SK-N-SH treated with all-trans-retinoic acid at 6 μM for 48 hours (cell line): Measurements from ENCODE around the gene CDKN2C.

Source experiments
- ATAC-seq: fragments of 200-7000 bp; cut with Tn5 transposase; 3 replicates; pipeline ENCODE4 v1.9.1; 2020; ENCODE audit warnings: mild to moderate bottlenecking, moderate library complexity
- BACH2 ChIP-seq: fragments of 250-450 bp; sonication (Bioruptor Pico); IDR thresholded peaks from 2 replicates; pipeline ENCODE4 v1.9.0; 2021; ENCODE audit warnings: mild to moderate bottlenecking, borderline replicate concordance
- CREB5 ChIP-seq: fragments of 250-450 bp; sonication (Bioruptor Pico); IDR thresholded peaks from 2 replicates; pipeline ENCODE4 v1.5.1; 2020; ENCODE audit warnings: low read depth, mild to moderate bottlenecking, moderate library complexity
- CSDC2 ChIP-seq: fragments of 250-450 bp; sonication (Bioruptor Pico); IDR thresholded peaks from 2 replicates; pipeline ENCODE4 v1.5.0; 2020; ENCODE audit warnings: mild to moderate bottlenecking, moderate library complexity
- CSRNP3 ChIP-seq: fragments of 250-450 bp; sonication (Bioruptor Pico); IDR thresholded peaks from 2 replicates; pipeline ENCODE4 v1.5.1; 2021; ENCODE audit warnings: mild to moderate bottlenecking, moderate library complexity
- ESRRG ChIP-seq: fragments of 250-450 bp; sonication (Bioruptor Pico); IDR thresholded peaks from 2 replicates; pipeline ENCODE4 v1.6.1; 2021; ENCODE audit warnings: mild to moderate bottlenecking
- GLIS3 ChIP-seq: fragments of 250-450 bp; sonication (Bioruptor Pico); IDR thresholded peaks from 2 replicates; pipeline ENCODE4 v1.5.0; 2020; ENCODE audit warnings: mild to moderate bottlenecking, moderate library complexity
- ISL1 ChIP-seq: fragments of 250-450 bp; sonication (Bioruptor Pico); IDR thresholded peaks from 2 replicates; pipeline ENCODE4 v2.1.2; 2022; ENCODE audit warnings: mild to moderate bottlenecking, moderate library complexity
- OSR1 ChIP-seq: fragments of 250-450 bp; sonication (Bioruptor Pico); IDR thresholded peaks from 2 replicates; pipeline ENCODE4 v1.8.0; 2022; ENCODE audit warnings: moderate library complexity, mild to moderate bottlenecking, inconsistent platforms
- RARB ChIP-seq: fragments of 250-450 bp; sonication (Bioruptor Pico); IDR thresholded peaks from 2 replicates; pipeline ENCODE4 v1.8.0; 2021; ENCODE audit warnings: mild to moderate bottlenecking, moderate library complexity
- SNAI2 ChIP-seq: fragments of 250-450 bp; sonication (Bioruptor Pico); IDR thresholded peaks from 2 replicates; pipeline ENCODE4 v1.5.0; 2020; ENCODE audit warnings: mild to moderate bottlenecking, moderate library complexity
- TOX ChIP-seq: fragments of 250-450 bp; sonication (Bioruptor Pico); IDR thresholded peaks from 2 replicates; pipeline ENCODE4 v1.8.0; 2021; ENCODE audit warnings: mild to moderate bottlenecking, moderate library complexity, borderline replicate concordance
- ZC3H10 ChIP-seq: fragments of 250-450 bp; sonication (Bioruptor Pico); IDR thresholded peaks from 2 replicates; pipeline ENCODE4 v1.5.1; 2021; ENCODE audit warnings: mild to moderate bottlenecking, moderate library complexity
- ZFP3 ChIP-seq: fragments of 250-450 bp; sonication (Bioruptor Pico); IDR thresholded peaks from 2 replicates; pipeline ENCODE4 v1.5.0; 2020; ENCODE audit warnings: mild to moderate bottlenecking, moderate library complexity
- ZFP30 ChIP-seq: fragments of 450-650 bp; formaldehyde crosslinking; IDR thresholded peaks from 2 replicates; pipeline ENCODE4 v1.5.0; 2022; ENCODE audit warnings: mild to moderate bottlenecking, moderate library complexity
- ZNF565 ChIP-seq: fragments of 450-650 bp; formaldehyde crosslinking; conservative IDR thresholded peaks from 2 replicates; pipeline ENCODE4 v1.5.0; 2020; ENCODE audit warnings: low read depth, mild to moderate bottlenecking, moderate library complexity
- ZNF8 ChIP-seq: fragments of 450-650 bp; formaldehyde crosslinking; IDR thresholded peaks from 2 replicates; pipeline ENCODE4 v1.5.0; 2020; ENCODE audit warnings: mild to moderate bottlenecking, moderate library complexity
- TF ChIP-seq, protein P1 (sequence below): fragments of 250-450 bp; sonication (Bioruptor Pico); IDR thresholded peaks from 2 replicates; pipeline ENCODE4 v1.8.0; 2021; ENCODE audit warnings: low read depth, mild to moderate bottlenecking, moderate library complexity, borderline replicate concordance
- TF ChIP-seq, protein P2 (sequence below): fragments of 250-450 bp; sonication (Bioruptor Pico); IDR thresholded peaks from 2 replicates; pipeline ENCODE4 v1.5.0; 2020; ENCODE audit warnings: mild to moderate bottlenecking, moderate library complexity
- TF ChIP-seq, protein P3 (sequence below): fragments of 250-450 bp; sonication (Bioruptor Pico); IDR thresholded peaks from 2 replicates; pipeline ENCODE4 v1.8.0; 2020; ENCODE audit warnings: mild to moderate bottlenecking, moderate library complexity, borderline replicate concordance

Gene CDKN2C

GRCh38 chr1:50923564-50923963 lies 46.5 kb upstream of the CDKN2C start:
- ATAC-seq: no peak
- TF ChIP-seq ISL1 (CRISPR knock-in tag): no peak
- TF ChIP-seq SNAI2 (CRISPR knock-in tag): no peak
- no peak for TF ChIP-seq BACH2 (CRISPR knock-in tag)
- TF ChIP-seq, protein P1, sequence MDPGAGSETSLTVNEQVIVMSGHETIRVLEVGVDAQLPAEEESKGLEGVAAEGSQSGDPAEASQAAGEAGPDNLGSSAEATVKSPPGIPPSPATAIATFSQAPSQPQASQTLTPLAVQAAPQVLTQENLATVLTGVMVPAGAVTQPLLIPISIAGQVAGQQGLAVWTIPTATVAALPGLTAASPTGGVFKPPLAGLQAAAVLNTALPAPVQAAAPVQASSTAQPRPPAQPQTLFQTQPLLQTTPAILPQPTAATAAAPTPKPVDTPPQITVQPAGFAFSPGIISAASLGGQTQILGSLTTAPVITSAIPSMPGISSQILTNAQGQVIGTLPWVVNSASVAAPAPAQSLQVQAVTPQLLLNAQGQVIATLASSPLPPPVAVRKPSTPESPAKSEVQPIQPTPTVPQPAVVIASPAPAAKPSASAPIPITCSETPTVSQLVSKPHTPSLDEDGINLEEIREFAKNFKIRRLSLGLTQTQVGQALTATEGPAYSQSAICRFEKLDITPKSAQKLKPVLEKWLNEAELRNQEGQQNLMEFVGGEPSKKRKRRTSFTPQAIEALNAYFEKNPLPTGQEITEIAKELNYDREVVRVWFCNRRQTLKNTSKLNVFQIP (CRISPR knock-in tag): no peak
- TF ChIP-seq ZC3H10: no peak
- no peak for TF ChIP-seq ZFP3 (CRISPR knock-in tag)
- no peak for TF ChIP-seq CREB5 (CRISPR knock-in tag)
- TF ChIP-seq, protein P2, sequence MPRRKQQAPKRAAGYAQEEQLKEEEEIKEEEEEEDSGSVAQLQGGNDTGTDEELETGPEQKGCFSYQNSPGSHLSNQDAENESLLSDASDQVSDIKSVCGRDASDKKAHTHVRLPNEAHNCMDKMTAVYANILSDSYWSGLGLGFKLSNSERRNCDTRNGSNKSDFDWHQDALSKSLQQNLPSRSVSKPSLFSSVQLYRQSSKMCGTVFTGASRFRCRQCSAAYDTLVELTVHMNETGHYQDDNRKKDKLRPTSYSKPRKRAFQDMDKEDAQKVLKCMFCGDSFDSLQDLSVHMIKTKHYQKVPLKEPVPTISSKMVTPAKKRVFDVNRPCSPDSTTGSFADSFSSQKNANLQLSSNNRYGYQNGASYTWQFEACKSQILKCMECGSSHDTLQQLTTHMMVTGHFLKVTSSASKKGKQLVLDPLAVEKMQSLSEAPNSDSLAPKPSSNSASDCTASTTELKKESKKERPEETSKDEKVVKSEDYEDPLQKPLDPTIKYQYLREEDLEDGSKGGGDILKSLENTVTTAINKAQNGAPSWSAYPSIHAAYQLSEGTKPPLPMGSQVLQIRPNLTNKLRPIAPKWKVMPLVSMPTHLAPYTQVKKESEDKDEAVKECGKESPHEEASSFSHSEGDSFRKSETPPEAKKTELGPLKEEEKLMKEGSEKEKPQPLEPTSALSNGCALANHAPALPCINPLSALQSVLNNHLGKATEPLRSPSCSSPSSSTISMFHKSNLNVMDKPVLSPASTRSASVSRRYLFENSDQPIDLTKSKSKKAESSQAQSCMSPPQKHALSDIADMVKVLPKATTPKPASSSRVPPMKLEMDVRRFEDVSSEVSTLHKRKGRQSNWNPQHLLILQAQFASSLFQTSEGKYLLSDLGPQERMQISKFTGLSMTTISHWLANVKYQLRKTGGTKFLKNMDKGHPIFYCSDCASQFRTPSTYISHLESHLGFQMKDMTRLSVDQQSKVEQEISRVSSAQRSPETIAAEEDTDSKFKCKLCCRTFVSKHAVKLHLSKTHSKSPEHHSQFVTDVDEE (CRISPR knock-in tag): no peak
- no peak for TF ChIP-seq TOX (CRISPR knock-in tag)
- no peak for TF ChIP-seq ZNF565 (CRISPR knock-in tag)
- no peak for TF ChIP-seq ZFP30 (CRISPR knock-in tag)
- no peak for TF ChIP-seq ZNF8 (CRISPR knock-in tag)

- no peak for TF ChIP-seq CSDC2 (CRISPR knock-in tag)
- no peak for TF ChIP-seq ZNF8 (CRISPR knock-in tag)
- no peak for TF ChIP-seq ZNF565 (CRISPR knock-in tag)
- TF ChIP-seq BACH2 (CRISPR knock-in tag): no peak
- TF ChIP-seq, protein P3, sequence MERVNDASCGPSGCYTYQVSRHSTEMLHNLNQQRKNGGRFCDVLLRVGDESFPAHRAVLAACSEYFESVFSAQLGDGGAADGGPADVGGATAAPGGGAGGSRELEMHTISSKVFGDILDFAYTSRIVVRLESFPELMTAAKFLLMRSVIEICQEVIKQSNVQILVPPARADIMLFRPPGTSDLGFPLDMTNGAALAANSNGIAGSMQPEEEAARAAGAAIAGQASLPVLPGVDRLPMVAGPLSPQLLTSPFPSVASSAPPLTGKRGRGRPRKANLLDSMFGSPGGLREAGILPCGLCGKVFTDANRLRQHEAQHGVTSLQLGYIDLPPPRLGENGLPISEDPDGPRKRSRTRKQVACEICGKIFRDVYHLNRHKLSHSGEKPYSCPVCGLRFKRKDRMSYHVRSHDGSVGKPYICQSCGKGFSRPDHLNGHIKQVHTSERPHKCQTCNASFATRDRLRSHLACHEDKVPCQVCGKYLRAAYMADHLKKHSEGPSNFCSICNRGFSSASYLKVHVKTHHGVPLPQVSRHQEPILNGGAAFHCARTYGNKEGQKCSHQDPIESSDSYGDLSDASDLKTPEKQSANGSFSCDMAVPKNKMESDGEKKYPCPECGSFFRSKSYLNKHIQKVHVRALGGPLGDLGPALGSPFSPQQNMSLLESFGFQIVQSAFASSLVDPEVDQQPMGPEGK (CRISPR knock-in tag): no peak
- TF ChIP-seq ISL1 (CRISPR knock-in tag): no peak
- no peak for TF ChIP-seq GLIS3 (CRISPR knock-in tag)
- peak; percentile 55; the same call in 1 of the 3 replicates for ATAC-seq
Measured at GRCh38 chr1:50929376-50929958, 40.6 kb upstream of the CDKN2C start.

DNA sequence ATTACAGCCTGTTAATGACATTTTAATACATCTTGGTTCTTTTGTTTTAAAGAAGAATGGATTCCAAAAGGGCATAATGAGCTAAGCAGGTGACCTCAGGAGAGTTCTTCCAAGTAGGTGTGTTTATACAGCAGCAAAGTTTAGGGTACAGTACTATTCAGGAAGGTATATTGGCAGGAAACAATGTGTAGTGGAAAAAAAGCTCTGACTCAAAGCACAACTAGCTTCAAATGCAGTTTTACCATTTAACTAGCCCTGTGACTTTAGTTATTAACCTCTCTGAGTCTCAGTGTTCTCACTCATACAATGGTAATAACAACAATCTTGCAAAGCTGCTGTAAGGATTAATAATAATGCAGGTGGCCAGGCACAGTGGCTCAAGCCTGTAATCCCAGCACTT lies 39.9 kb upstream of the CDKN2C start:
- no peak for ATAC-seq
- no peak for TF ChIP-seq GLIS3 (CRISPR knock-in tag)
- TF ChIP-seq CREB5 (CRISPR knock-in tag): no peak
- no peak for TF ChIP-seq CSRNP3 (CRISPR knock-in tag)
- TF ChIP-seq, protein P3 (CRISPR knock-in tag): no peak
- TF ChIP-seq ESRRG (CRISPR knock-in tag): no peak
- no peak for TF ChIP-seq OSR1 (CRISPR knock-in tag)
- no peak for TF ChIP-seq RARB (CRISPR knock-in tag)
- no peak for TF ChIP-seq BACH2 (CRISPR knock-in tag)
- TF ChIP-seq, protein P2 (CRISPR knock-in tag): no peak
- TF ChIP-seq, protein P1 (CRISPR knock-in tag): no peak
